ENCODE results near the gene LNP1.

DNA sequence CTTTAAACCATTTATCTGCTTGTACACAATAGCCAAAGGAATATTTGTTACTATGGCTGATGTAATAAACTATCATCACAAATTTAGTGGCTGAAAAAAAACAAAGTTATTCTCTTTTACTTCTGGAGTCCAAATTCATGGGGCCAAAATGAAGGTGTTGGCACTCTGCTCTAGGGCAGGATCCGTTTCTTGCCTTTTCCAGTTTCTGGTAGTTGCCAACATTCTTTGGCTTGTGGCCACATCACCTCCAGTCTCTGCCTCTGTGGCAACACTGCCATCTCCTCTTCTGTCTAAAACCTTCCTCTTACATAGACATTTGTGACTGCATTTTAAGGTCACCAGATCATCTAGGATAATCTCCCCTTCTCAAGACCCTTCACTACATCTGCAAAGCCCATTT lies 39.4 kb upstream of the LNP1 start:
- TF ChIP-seq, protein P1, sequence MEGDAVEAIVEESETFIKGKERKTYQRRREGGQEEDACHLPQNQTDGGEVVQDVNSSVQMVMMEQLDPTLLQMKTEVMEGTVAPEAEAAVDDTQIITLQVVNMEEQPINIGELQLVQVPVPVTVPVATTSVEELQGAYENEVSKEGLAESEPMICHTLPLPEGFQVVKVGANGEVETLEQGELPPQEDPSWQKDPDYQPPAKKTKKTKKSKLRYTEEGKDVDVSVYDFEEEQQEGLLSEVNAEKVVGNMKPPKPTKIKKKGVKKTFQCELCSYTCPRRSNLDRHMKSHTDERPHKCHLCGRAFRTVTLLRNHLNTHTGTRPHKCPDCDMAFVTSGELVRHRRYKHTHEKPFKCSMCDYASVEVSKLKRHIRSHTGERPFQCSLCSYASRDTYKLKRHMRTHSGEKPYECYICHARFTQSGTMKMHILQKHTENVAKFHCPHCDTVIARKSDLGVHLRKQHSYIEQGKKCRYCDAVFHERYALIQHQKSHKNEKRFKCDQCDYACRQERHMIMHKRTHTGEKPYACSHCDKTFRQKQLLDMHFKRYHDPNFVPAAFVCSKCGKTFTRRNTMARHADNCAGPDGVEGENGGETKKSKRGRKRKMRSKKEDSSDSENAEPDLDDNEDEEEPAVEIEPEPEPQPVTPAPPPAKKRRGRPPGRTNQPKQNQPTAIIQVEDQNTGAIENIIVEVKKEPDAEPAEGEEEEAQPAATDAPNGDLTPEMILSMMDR (IDR thresholded peaks at IDR 0.05): no peak
- TF ChIP-seq JUN (IDR thresholded peaks at IDR 0.05) (no peak), POLR2A (IDR thresholded peaks at IDR 0.05; ENCODE audit: low read length) (no peak), EP300 (IDR thresholded peaks at IDR 0.05) (no peak), BHLHE40 (IDR thresholded peaks at IDR 0.05; ENCODE audit: low read depth, low read length) (no peak), CHD4 (IDR thresholded peaks at IDR 0.05; ENCODE audit: borderline replicate concordance) (no peak), RAD21 (conservative IDR thresholded peaks at IDR 0.05 in 1 of 2, IDR thresholded peaks at IDR 0.05 in 1 of 2) (no peak)
